Activated T-helper 1 cell treated with Interleukin-2 at 50 U/mL for 16 hours (primary cell): Measurements from ENCODE around the gene PI4K2B.
"Not testable (repeated sequence)": the region's sequence is repeated elsewhere in the genome, so short reads cannot be mapped to it uniquely, and the experiment has no call there.

Experiments
- DNase-seq: peaks from one replicate; pipeline ENCODE4 v3.0.0-alpha.2; 2020; ENCODE audit warnings: low read depth

Gene PI4K2B

DNA sequence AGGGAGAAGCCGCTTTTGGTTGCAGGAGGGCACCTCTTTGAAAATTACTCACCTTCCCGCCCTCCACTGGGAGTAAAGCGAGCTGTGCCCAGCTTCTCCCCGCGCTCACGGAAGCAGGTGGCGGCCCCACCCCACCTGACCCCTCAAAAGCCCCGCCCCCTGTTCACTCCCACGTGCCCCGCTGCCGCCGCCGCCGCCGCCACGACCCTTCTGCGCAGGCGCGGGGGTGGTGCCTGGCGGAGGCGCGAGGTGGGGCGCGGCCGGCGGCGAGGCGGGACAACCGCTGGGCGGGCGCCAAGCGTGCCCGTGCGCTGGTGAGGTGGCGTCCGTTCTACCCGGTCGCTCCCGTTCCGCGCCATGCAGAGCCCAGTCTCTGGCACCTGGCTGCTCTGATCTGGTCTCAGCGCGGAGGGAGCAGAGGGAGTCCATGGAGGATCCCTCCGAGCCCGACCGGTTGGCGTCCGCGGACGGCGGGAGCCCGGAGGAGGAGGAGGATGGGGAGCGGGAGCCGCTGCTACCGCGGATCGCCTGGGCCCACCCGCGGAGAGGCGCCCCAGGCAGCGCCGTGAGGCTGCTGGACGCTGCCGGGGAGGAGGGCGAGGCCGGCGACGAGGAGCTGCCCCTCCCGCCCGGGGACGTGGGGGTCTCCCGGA, at the start of gene PI4K2B:
Gene PI4K2B, plus strand, starts transcription at position 297 of the 653 bp plus-strand sequence. Its CDS starts 131 bp downstream, at position 428.
- DNase-seq: peak; percentile 92

GRCh38 chr4:25184056-25184455, 49.8 kb upstream of the PI4K2B start:
- no peak for DNase-seq

DNA sequence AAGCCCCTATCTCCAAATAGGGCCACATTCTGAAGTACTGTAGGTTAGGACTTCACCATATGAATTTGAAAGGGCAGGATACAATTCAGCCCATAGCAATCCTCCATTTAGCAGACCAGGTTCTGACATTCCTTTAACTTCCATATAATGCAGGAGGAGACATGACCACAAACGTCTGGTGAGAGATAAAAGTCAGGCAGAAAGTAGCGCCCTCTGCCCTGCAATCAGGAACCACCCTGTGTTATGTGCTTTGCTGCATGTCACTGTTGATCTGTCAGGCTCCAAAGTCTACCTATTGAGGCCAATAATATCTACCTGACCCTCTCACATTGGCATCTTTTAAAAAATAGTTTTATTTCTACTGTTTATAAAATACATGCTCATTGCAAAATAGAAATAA, 43.4 kb upstream of the PI4K2B start:
- no peak for DNase-seq

DNA sequence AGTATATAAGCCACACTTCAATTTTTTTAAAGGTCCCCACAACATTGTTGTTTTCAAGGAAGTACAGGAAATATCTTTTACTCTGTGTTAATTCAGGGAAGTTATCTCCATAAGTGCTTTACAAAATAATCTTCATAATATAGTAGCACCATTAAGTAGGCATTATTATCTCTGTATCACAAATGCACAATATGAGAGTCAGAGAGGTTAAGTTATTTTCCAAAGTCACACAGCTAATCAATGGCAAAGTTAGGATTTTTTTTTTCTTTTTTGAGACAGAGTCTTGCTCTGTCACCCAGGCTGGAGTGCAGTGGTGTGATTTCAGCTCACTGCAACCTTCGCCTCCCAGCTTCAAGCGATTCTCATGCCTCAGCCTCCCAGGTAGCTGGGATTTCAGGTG, 35.1 kb upstream of the PI4K2B start:
- DNase-seq: no peak

GRCh38 chr4:25207997-25208396, 25.8 kb upstream of the PI4K2B start:
- DNase-seq: no peak

DNA sequence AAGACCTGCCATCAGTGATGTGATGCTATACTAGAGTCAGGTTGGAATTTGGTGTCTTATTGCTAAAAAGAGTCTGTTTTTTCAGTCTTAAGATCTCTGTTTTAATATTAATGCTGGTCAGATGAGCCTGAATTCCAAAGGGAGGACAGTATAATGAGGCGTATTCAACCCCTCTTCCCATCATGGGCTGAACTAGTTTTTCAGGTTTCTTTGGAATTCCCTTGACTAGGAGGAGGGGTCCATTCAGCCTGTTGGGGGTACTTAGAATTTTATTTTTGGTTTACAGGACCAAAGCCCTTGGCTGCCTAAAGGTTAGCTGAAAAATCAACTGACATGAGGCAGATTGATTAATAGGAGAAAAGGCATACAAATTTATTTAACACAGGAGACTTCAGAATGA, 24.1 kb upstream of the PI4K2B start:
- no peak for DNase-seq

- no peak for DNase-seq
Observed at GRCh38 chr4:25211721-25212120, 22.1 kb upstream of the PI4K2B start.

DNA sequence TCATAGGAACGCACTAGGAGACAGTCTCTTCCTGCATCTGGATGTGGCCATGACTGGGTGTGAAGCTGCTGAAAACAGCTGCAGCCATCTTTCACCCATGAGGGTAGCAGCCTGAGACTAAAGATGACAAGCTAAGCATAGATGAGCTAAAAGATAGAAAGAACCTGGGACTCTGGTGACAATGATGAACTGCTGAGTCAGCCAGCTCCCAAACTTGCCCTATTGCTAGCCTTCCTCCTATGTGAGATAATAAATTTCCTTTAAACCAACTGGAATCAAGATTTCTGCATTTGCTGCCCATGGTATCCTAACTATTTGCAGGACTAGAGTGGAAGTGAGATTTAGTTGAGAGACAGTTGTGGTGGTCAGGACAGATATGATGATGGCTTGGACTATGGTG, 21.0 kb upstream of the PI4K2B start:
- no peak for DNase-seq

GRCh38 chr4:25213347-25213979, 20.4 kb upstream of the PI4K2B start:
- no peak for DNase-seq

DNA sequence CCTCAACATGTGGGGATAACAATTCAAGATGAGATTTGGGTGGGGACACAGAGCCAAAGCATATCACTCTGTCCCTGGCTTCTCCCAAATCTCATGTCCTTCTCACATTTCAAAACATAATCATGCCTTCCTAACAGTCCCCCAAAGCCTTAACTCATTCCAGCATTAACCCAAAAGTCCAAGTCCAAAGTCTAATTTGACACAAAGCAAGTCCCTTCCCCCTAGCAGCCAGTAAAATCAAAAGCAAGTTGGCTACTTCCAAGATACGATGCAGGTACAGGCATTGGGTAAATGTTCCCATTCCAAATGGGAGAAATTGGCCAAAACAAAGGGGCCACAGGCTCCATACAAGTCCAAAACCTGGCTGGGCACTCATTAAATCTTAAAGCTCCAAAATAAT, 19.1 kb upstream of the PI4K2B start:
- not testable (repeated sequence) for DNase-seq

DNA sequence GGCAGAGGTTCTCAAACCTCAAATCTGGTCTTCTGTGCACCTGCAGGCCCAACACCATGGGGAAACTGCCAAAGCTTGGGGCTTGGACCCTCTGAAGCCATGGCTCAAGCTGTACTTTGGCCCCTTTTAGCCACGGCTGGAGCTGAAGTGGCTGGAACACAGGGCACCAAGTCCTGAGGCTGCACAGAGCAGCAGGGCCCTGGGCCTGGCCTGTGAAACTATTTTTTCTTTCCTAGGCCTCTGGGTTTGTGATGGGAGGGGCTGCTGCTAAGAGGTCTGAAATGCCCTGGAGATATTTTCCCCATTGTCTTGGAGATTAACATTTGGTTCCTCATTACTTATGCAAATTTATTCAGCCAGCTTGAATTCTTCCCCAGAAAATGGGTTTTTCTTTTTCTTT, 18.3 kb upstream of the PI4K2B start:
- DNase-seq: no peak

DNA sequence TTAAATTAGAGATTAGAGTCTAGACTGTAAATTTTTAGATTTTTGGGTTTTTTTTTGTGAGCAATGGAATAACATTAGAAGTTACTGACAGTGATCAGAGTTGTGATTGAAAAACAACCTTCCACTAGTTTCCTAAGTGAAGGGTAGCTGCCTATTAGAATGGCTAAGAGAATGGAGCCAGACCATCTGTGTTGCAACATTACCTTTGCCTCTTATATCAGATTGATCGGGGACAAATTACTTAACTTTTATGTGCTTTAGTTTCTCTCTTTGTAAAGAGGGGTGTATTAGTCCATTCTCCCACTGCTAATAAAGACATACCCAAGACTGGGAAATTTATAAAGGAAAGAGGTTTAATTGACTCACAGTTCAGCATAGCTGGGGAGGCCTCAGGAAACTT, 12.5 kb upstream of the PI4K2B start:
- DNase-seq: no peak

DNA sequence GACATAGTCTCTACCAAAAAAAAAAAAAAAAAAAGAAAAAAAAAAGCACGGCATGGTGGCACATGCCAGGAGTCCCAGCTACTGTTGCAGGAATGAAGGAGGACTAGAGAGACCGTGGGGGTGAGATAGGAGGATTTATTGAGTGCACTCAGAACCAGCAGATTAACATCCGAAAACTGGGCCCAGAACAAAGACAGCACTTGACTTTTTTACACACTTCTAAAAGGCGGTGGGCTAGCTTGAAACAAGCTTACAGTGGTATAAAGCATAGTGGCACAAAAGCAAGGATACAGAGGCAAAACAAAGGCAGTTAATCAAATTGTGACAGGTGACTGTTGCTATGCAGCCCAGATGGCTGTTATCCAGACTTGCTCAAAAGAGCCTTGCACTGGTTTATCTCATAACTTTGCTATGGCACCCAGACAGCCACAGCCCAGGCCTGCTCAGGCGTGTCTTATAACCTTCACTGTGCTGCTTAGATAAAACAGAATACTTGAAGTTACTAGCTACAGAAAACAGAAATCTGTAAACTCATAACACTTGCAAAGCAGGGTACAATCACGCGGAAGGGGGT, 9.9 kb upstream of the PI4K2B start:
- no peak for DNase-seq

- no peak for DNase-seq
Observed at GRCh38 chr4:25229804-25230203, 4.0 kb upstream of the PI4K2B start.

DNA sequence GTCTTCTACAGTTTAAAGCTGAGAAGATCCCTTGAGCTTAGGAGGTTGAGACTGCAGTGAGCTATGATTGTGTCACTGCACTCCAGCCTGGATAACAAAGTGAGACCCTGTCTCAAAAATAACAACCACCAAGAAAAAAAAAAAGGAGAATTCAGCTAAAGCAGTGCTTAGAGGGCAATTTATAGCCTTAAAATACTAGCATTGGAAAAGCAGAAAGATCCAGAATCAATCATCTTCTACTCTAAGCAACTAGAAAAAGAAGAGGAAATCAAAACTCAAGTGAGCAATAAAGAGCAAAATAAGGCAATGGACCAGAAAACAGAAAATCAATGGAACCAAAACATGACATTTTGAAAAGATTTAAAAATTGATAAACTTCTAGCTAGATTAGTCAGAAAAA, 639 bp upstream of the PI4K2B start:
- no peak for DNase-seq

GRCh38 chr4:25234390-25235370, 847 bp downstream of the PI4K2B start:
- DNase-seq: peak; percentile 9

DNA sequence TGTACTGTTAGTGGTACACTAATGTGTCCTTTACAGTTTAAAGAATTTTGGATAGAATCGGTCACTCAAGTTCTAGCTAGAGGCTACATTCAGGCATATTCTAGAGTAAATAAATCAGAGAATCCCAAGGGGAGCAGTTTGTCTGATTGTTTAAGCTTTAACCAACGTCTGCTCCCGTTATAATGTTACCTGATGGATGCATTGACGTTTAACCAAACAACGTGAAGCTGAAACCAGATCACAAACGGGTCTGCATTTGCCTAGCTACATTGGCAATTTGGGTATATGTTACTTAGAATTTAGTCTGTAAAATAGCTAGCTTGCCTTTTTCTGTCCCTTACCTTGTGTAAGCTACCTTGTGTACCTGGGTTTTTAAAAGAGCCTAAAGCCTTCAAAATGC, 1.6 kb downstream of the PI4K2B start:
- no peak for DNase-seq

DNA sequence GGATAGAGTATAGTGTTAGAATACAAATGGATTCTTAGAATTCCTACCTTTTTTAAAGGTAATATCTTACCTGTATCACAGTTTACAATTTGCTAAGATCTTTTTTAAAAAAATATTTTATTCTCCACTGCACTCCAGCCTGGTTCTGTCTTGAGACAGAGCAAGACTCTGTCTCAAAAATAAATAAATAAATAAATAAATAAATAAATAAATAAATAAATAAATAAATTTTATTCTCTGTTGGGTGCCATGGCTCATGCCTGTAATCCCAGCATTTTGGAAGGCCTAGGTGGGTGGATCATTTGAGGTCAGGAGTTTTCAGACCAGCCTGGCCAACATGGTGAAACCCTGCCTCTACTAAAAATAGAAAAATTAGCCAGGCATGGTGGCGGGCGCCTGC, 2.2 kb downstream of the PI4K2B start:
- not testable (repeated sequence) for DNase-seq

DNA sequence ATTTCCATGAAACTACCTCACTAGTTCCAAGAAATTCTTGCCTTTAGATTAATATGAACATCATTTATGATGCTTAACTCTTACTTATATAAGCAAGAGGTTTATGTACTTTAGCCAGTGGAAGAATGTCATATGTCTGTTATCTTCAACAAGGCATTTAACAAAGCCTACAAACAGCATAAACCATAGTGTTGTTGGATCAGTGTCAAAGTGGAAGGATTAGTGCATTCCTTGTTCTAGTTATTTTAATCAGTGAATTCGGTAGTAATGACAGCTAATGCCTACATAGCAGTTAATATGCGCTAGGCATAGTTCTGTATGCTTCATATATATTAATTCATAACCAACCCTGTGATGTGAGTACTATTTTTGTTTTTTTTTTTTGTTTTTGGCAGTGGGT, 3.1 kb downstream of the PI4K2B start:
- no peak for DNase-seq

DNA sequence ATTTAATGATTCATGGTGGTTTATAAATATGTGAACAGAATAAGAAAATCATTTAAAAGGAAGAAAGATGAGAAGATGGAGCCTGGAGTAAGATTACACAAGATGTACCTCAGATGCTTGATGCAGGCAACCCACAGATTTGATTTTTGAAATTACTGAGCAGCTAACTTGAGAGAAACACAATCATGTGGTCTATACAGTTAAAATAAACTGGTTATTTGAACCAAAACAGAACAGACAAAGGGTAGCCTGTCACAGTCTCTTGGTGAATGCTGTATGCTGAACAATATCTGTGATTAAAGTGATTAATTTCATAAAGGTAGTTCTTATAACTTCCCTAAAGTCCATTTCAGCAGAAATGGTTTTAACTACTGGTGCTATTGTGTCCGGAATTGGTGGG, 4.2 kb downstream of the PI4K2B start:
- DNase-seq: no peak

GRCh38 chr4:25239528-25239927, 5.7 kb downstream of the PI4K2B start:
- not testable (repeated sequence) for DNase-seq

- DNase-seq: not testable (repeated sequence)
Observed at GRCh38 chr4:25240754-25241210, 6.9 kb downstream of the PI4K2B start.
